Left ventricle myocardium inferior (tissue), 1 donor: ENCODE results near the gene ZNRD2. TPM values are rescaled to one million over a fixed set of nuclear protein-coding genes. Genes with fewer than 3 reads are reported as not detected.

Experiments
- DNase-seq: peaks from one replicate; pipeline ENCODE4 v3.0.0-alpha.2; 2020
- H3K27ac ChIP-seq: fragments of 200-600 bp; replicated peaks from 2 replicates; pipeline ENCODE4 v1.8.0; 2021
- H3K27me3 ChIP-seq: fragments of 200-600 bp; 2 replicates; pipeline ENCODE4 v1.8.0; 2021; ENCODE audit warnings: low read depth
- H3K36me3 ChIP-seq: fragments of 200-600 bp; 2 replicates; pipeline ENCODE4 v1.8.0; 2021
- H3K4me1 ChIP-seq: fragments of 200-600 bp; 2 replicates; pipeline ENCODE4 v1.8.0; 2021
- H3K4me3 ChIP-seq: fragments of 200-600 bp; 2 replicates; pipeline ENCODE4 v1.8.0; 2021; ENCODE audit warnings: mild to moderate bottlenecking, moderate library complexity
- H3K9me3 ChIP-seq: fragments of 200-600 bp; replicated peaks from 2 replicates; pipeline ENCODE4 v1.8.0; 2021
- CTCF ChIP-seq: fragments of 200-600 bp; IDR thresholded peaks from 2 replicates; pipeline ENCODE4 v1.8.0; 2021; ENCODE audit warnings: antibody characterized with exemption, mild to moderate bottlenecking, borderline replicate concordance
- intact Hi-C: fragments of 100-400 bp; cut with micrococcal nuclease; formaldehyde crosslinking; loops from one replicate; pipeline ENCODE4 v1.11.0; 2022
- total RNA-seq: library from RNA; stranded (reverse); fragmentation: NEBNext Ultra II Directional; extraction: Animal tissue kit (Norgen Biotek cat#: 25700); gene quantifications from one replicate; pipeline ENCODE4 v1.2.1, GENCODE V29; 2021
- donor health status: DM: no; HTN: yes; CAD: no; lungs with severe emphysema.

Gene ZNRD2
- total RNA-seq, 1 donor from 2014 or later, result 21.1 TPM

- Histone ChIP-seq H3K9me3 (no peaks in the 10 kb centered on the region), H3K27me3 (no peaks in the 10 kb centered on the region), H3K4me1 (no peaks in the 10 kb centered on the region), H3K4me3 (no peak overlapping the region), H3K27ac (no peak overlapping the region), H3K36me3 (peaks cover 84% of the 10 kb centered on the region)
- TF ChIP-seq CTCF, result no peak
- intact Hi-C loops, result loop anchor here (10.0 kb wide), 1 partner anchor 62 kb away; the partner anchor contains the start of gene KCNK7
- no peak for DNase-seq
Observed at GRCh38 chr11:65532388-65533064, 37.8 kb upstream of the ZNRD2 start.

GRCh38 chr11:65535102-65535501 lies 35.2 kb upstream of the ZNRD2 start:
- no peak for TF ChIP-seq CTCF
- Histone ChIP-seq H3K27ac (no peak overlapping the region), H3K27me3 (no peaks in the 10 kb centered on the region), H3K36me3 (peaks cover 78% of the 10 kb centered on the region), H3K9me3 (no peaks in the 10 kb centered on the region), H3K4me3 (no peak overlapping the region), H3K4me1 (peaks cover 9% of the 10 kb centered on the region)
- DNase-seq, result no peak
- intact Hi-C loops, result loop anchor here (10.0 kb wide), 1 partner anchor 60 kb away; the partner anchor contains the start of gene KCNK7

GRCh38 chr11:65536412-65537295 lies 33.6 kb upstream of the ZNRD2 start:
- no peaks in the 10 kb centered on the region for H3K27me3 ChIP-seq
- H3K4me3 ChIP-seq, result no peak overlapping the region
- no peak overlapping the region for H3K27ac ChIP-seq
- peaks cover 24% of the 10 kb centered on the region for H3K4me1 ChIP-seq
- TF ChIP-seq CTCF, result no peak
- no peaks in the 10 kb centered on the region for H3K9me3 ChIP-seq
- intact Hi-C loops, result loop anchor here (10.0 kb wide), 1 partner anchor 58 kb away; the partner anchor contains the start of gene KCNK7
- DNase-seq, result no peak
- peaks cover 63% of the 10 kb centered on the region for H3K36me3 ChIP-seq

- no peak overlapping the region for H3K27ac ChIP-seq
- H3K9me3 ChIP-seq, result no peaks in the 10 kb centered on the region
- peaks cover 57% of the 10 kb centered on the region for H3K36me3 ChIP-seq
- no peaks in the 10 kb centered on the region for H3K27me3 ChIP-seq
- intact Hi-C loops, result loop anchor here (10.0 kb wide), 1 partner anchor 58 kb away; the partner anchor contains the start of gene KCNK7
- peaks cover 29% of the 10 kb centered on the region for H3K4me1 ChIP-seq
- no peak overlapping the region for H3K4me3 ChIP-seq
- TF ChIP-seq CTCF, result no peak
- no peak for DNase-seq
Observed at GRCh38 chr11:65537296-65537597, 33.0 kb upstream of the ZNRD2 start.

GRCh38 chr11:65537620-65538231 lies 32.6 kb upstream of the ZNRD2 start:
- intact Hi-C loops, result loop anchor here (10.0 kb wide), 1 partner anchor 57 kb away; the partner anchor contains the start of gene KCNK7
- Histone ChIP-seq H3K36me3 (peaks cover 52% of the 10 kb centered on the region), H3K9me3 (no peaks in the 10 kb centered on the region), H3K27me3 (no peaks in the 10 kb centered on the region), H3K27ac (no peak overlapping the region), H3K4me3 (no peak overlapping the region), H3K4me1 (peaks cover 29% of the 10 kb centered on the region)
- no peak for TF ChIP-seq CTCF
- no peak for DNase-seq
